ENCODE results near the gene CDC42SE1.
"Not testable (repeated sequence)": the region's sequence is repeated elsewhere in the genome, so short reads cannot be mapped to it uniquely, and the experiment has no call there.

CDC42SE1 gene

DNA sequence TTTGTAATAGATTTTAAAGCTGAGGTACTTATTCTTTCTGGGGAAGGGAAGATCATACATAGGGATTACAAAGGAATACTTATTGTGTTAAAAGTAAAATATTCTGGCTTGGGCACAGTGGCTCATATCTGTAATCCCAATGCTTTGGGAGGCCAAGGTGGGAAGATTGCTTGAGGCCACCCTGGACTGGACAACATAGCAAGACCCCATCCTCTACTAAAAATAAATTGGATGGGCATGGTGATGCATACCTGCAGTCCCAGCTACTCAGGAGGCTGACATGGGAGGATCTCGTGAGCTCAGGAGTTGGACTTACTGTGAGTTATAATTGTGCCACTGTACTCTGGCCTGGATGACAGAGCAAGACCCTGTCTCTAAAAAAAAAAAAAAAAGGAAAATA, 38.7 kb upstream of the CDC42SE1 start:
- DNase-seq (ENCODE audit: low read depth in 1 of 2, low spot score in 1 of 2), result no peak
- H3K27ac ChIP-seq (replicated peaks), result no peak overlapping the region
- no peak for TF ChIP-seq CTCF (IDR thresholded peaks at IDR 0.05; ENCODE audit: insufficient read depth, low read length)
- no peak for TF ChIP-seq POLR2AphosphoS5 (IDR thresholded peaks at IDR 0.05; ENCODE audit: low read depth)
- TF ChIP-seq GABPA (IDR thresholded peaks at IDR 0.05; ENCODE audit: low read depth), result no peak
- TF ChIP-seq REST (IDR thresholded peaks at IDR 0.05; ENCODE audit: insufficient replicate concordance, low read depth), result no peak
- TF ChIP-seq SPI1 (IDR thresholded peaks at IDR 0.05; ENCODE audit: borderline replicate concordance, low read depth), result no peak
- H3K27me3 ChIP-seq (ENCODE audit: insufficient read depth, poor library complexity, severe bottlenecking), result no peaks in the 10 kb centered on the region
- no peak overlapping the region for H3K4me3 ChIP-seq (replicated peaks; ENCODE audit: insufficient read depth, low read length)

GRCh38 chr1:151097426-151097825, 38.0 kb upstream of the CDC42SE1 start:
- not testable (repeated sequence) for H3K27ac ChIP-seq (replicated peaks); H3K4me3 ChIP-seq (replicated peaks; ENCODE audit: insufficient read depth, low read length); DNase-seq (ENCODE audit: low read depth in 1 of 2, low spot score in 1 of 2); H3K27me3 ChIP-seq (ENCODE audit: insufficient read depth, poor library complexity, severe bottlenecking)

DNA sequence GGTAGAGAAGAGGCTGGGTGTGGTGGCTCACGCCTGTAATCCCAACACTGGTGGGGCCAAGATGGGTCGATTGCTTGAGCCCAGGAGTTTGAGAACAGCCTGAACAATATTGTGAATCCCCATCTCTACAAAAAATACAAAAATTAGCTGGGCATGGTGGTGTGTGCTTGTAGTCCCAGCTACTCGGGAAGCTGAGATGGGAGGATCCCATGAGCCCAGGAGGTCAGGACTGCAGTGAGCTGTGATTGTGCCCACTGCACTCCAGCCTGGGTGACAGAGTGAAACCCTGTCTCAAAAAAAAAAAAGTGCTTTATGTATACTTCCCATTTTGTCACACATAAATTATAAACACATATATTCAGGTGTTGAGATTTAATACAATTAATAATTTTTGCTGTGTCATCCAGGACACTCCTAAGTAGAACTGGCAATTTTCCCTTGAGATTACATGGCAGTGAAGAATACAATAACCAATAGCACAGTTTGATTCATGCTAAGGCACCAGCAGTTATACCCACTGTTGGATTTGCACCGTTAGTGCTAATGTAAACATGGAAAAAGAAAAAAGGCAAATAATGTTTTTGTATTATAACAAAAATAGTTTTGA, 26.6 kb upstream of the CDC42SE1 start:
- Histone ChIP-seq H3K27ac (replicated peaks) (no peak overlapping the region), H3K4me3 (replicated peaks; ENCODE audit: insufficient read depth, low read length) (no peak overlapping the region), H3K27me3 (ENCODE audit: insufficient read depth, poor library complexity, severe bottlenecking) (no peaks in the 10 kb centered on the region)
- TF ChIP-seq GABPA (IDR thresholded peaks at IDR 0.05; ENCODE audit: low read depth) (no peak), SPI1 (IDR thresholded peaks at IDR 0.05; ENCODE audit: borderline replicate concordance, low read depth) (no peak), POLR2AphosphoS5 (IDR thresholded peaks at IDR 0.05; ENCODE audit: low read depth) (no peak), CTCF (IDR thresholded peaks at IDR 0.05; ENCODE audit: insufficient read depth, low read length) (no peak), REST (IDR thresholded peaks at IDR 0.05; ENCODE audit: insufficient replicate concordance, low read depth) (no peak)
- DNase-seq (ENCODE audit: low read depth in 1 of 2, low spot score in 1 of 2), result no peak

DNA sequence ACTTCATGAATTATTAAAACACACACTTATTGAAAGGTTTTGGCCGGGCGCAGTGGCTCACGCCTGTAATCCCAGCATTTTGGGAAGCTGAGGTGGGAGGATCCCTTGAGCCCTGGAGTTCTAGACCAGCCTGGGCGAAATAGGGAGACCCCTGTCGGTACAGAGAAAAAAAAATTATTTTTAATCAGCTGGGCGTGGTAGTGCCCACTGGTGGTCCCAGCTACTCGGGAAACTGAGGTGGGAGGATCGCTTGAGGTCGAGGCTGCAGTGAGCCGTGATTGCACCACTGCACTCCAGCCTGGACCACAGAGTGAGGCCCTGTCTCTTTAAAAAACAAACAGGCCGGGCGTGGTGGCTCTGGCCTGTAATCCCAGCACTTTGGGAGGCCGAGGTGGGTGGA, 12.8 kb upstream of the CDC42SE1 start:
- Histone ChIP-seq H3K4me3 (replicated peaks; ENCODE audit: insufficient read depth, low read length) (no peak overlapping the region), H3K27ac (replicated peaks) (no peak overlapping the region), H3K27me3 (ENCODE audit: insufficient read depth, poor library complexity, severe bottlenecking) (no peaks in the 10 kb centered on the region)
- TF ChIP-seq REST (IDR thresholded peaks at IDR 0.05; ENCODE audit: insufficient replicate concordance, low read depth) (no peak), SPI1 (IDR thresholded peaks at IDR 0.05; ENCODE audit: borderline replicate concordance, low read depth) (no peak), POLR2AphosphoS5 (IDR thresholded peaks at IDR 0.05; ENCODE audit: low read depth) (no peak), CTCF (IDR thresholded peaks at IDR 0.05; ENCODE audit: insufficient read depth, low read length) (no peak), GABPA (IDR thresholded peaks at IDR 0.05; ENCODE audit: low read depth) (no peak)
- no peak for DNase-seq (ENCODE audit: low read depth in 1 of 2, low spot score in 1 of 2)
